Liver (tissue), 9 donors: ENCODE results near the gene BCL3. TPM values are rescaled to one million over a fixed set of nuclear protein-coding genes. Genes with fewer than 3 reads are reported as not detected.

ENCODE experiments used
- DNase-seq: peaks from one replicate; pipeline ENCODE4 v3.0.0-alpha.2; 2017; ENCODE audit warnings: low spot score
- H3K27ac ChIP-seq, 2 donors: one replicate each; pipeline ENCODE4 v1.7.0; 2013; ENCODE audit warnings: inconsistent platforms in 2 of 2, low read length in 2 of 2, control low read depth in 1 of 2, low read depth in 1 of 2, mild to moderate bottlenecking in 1 of 2
- H3K27me3 ChIP-seq, 4 donors: one replicate each; pipeline versions ENCODE4 v1.6.1 to v1.7.0; 2013; ENCODE audit warnings: low read length in 3 of 4, inconsistent platforms in 1 of 4, mild to moderate bottlenecking in 1 of 4, moderate library complexity in 1 of 4; ENCODE audit not compliant: control insufficient read depth in 4 of 4, insufficient read depth in 4 of 4
- H3K36me3 ChIP-seq, 4 donors: one replicate each; pipeline versions ENCODE4 v1.6.1 to v1.7.0; 2013; ENCODE audit warnings: low read length in 3 of 4, mild to moderate bottlenecking in 3 of 4, low read depth in 1 of 4, moderate library complexity in 1 of 4; ENCODE audit not compliant: control insufficient read depth in 4 of 4, insufficient read depth in 3 of 4
- H3K4me1 ChIP-seq, 4 donors: one replicate each; pipeline versions ENCODE4 v1.6.1 to v1.7.0; 2013; ENCODE audit warnings: low read length in 3 of 4, mild to moderate bottlenecking in 3 of 4, moderate library complexity in 1 of 4; ENCODE audit not compliant: control insufficient read depth in 4 of 4, insufficient read depth in 4 of 4
- H3K4me3 ChIP-seq, 3 donors: one replicate each; pipeline versions ENCODE4 v1.6.1 to v1.7.0; 2013; ENCODE audit warnings: low read length in 3 of 3, control low read depth in 1 of 3, low read depth in 1 of 3, mild to moderate bottlenecking in 1 of 3
- H3K9ac ChIP-seq, 2 donors: one replicate each; pipeline ENCODE4 v1.7.0; 2013; ENCODE audit warnings: low read length in 2 of 2, mild to moderate bottlenecking in 2 of 2, moderate library complexity in 2 of 2, control low read depth in 1 of 2, low read depth in 1 of 2
- H3K9me3 ChIP-seq, 4 donors: one replicate each; pipeline versions ENCODE4 v1.6.1 to v1.7.0; 2013; ENCODE audit warnings: low read length in 3 of 4; ENCODE audit not compliant: control insufficient read depth in 4 of 4
- EGR1 ChIP-seq, 2 donors: IDR thresholded peaks; 2 replicates each; pipeline ENCODE4 v1.6.1; 2016 to 2018; ENCODE audit warnings: antibody characterized with exemption in 2 of 2, low read depth in 2 of 2
- FOXA1 ChIP-seq: IDR thresholded peaks from 2 replicates; pipeline ENCODE4 v1.6.1; 2016; ENCODE audit warnings: antibody characterized with exemption
- FOXA2 ChIP-seq: IDR thresholded peaks from 2 replicates; pipeline ENCODE4 v1.6.1; 2016; ENCODE audit warnings: antibody characterized with exemption
- GABPA ChIP-seq, 2 donors: IDR thresholded peaks in 1 of 2; conservative IDR thresholded peaks in 1 of 2; 2 replicates each; pipeline ENCODE4 v1.6.1; 2016; ENCODE audit warnings: antibody characterized with exemption in 2 of 2, mild to moderate bottlenecking in 1 of 2, moderate library complexity in 1 of 2
- HNF4A ChIP-seq, 2 donors: conservative IDR thresholded peaks; 2 replicates each; pipeline ENCODE4 v1.6.1; 2016; ENCODE audit warnings: antibody characterized with exemption in 2 of 2, mild to moderate bottlenecking in 2 of 2
- HNF4G ChIP-seq: IDR thresholded peaks from 2 replicates; pipeline ENCODE4 v1.6.1; 2016; ENCODE audit warnings: antibody characterized with exemption
- JUND ChIP-seq, 2 donors: IDR thresholded peaks; 2 replicates each; pipeline ENCODE4 v1.6.1; 2016; ENCODE audit warnings: antibody characterized with exemption in 2 of 2
- NR2F2 ChIP-seq: IDR thresholded peaks from 2 replicates; pipeline ENCODE4 v1.6.1; 2016; ENCODE audit warnings: antibody characterized with exemption
- RAD21 ChIP-seq, 2 donors: IDR thresholded peaks; 2 replicates each; pipeline ENCODE4 v1.6.1; 2016; ENCODE audit warnings: antibody characterized with exemption in 2 of 2, mild to moderate bottlenecking in 2 of 2
- RXRA ChIP-seq, 2 donors: IDR thresholded peaks; 2 replicates each; pipeline ENCODE4 v1.6.1; 2017 to 2018; ENCODE audit warnings: antibody characterized with exemption in 2 of 2, mild to moderate bottlenecking in 1 of 2
- SP1 ChIP-seq: IDR thresholded peaks from 2 replicates; pipeline ENCODE4 v1.6.1; 2018; ENCODE audit warnings: antibody characterized with exemption, mild to moderate bottlenecking
- TAF1 ChIP-seq: conservative IDR thresholded peaks from 2 replicates; pipeline ENCODE4 v1.6.1; 2016; ENCODE audit warnings: antibody characterized with exemption, mild to moderate bottlenecking
- YY1 ChIP-seq: IDR thresholded peaks from 2 replicates; pipeline ENCODE4 v1.6.1; 2016; ENCODE audit warnings: antibody characterized with exemption, mild to moderate bottlenecking
- WGBS: extraction: QIAGEN DNeasy Blood & Tissue Kit; methylation state at CpG from one replicate; pipeline ENCODE4 v1.1.7; 2013; 5-methylcytosine and 5-hydroxymethylcytosine counted together
- polyA plus RNA-seq, 2 donors: library from polyadenylated mRNA; stranded (reverse) in 1 of 2; unstranded in 1 of 2; fragments of 200-250 nt in 1 of 2; fragments of >200 nt in 1 of 2; fragmentation: Nextera tagmentation in 1 of 2; extraction: Ambion mirVana in 1 of 2; gene quantifications; one replicate each; pipeline versions ENCODE4 v1.2.1 to v1.2.3, GENCODE V29; 2013 to 2015
- total RNA-seq, 2 donors: library from RNA; depleted of rRNA; stranded (reverse); fragments of >200 nt; gene quantifications; one replicate each; pipeline ENCODE4 v1.2.3, GENCODE V29; 2014
- TF ChIP-seq, protein P1 (sequence below): IDR thresholded peaks from 2 replicates; pipeline ENCODE4 v1.6.1; 2016; ENCODE audit warnings: antibody characterized with exemption
- TF ChIP-seq, protein P2 (sequence below): IDR thresholded peaks from 2 replicates; pipeline ENCODE4 v1.6.1; 2016; ENCODE audit warnings: antibody characterized with exemption
- TF ChIP-seq, protein P3 (sequence below): IDR thresholded peaks from 2 replicates; pipeline ENCODE4 v1.6.1; 2016; ENCODE audit warnings: antibody characterized with exemption
- TF ChIP-seq, protein P4 (sequence below): fragments of 150-350 bp; IDR thresholded peaks from 2 replicates; pipeline ENCODE4 v1.5.1; 2017; ENCODE audit warnings: improper control_type of control experiment, low read depth, low read length; ENCODE audit not compliant: missing input control
- TF ChIP-seq, protein P5 (sequence below): IDR thresholded peaks from 2 replicates; pipeline ENCODE4 v1.6.1; 2016; ENCODE audit warnings: antibody characterized with exemption, mild to moderate bottlenecking
- donor health status: healthy.
- donor health status: healthy.
- donor health status: healthy.
- donor health status: healthy.
- donor health status: healthy.

Gene BCL3
- total and polyA plus RNA-seq, 4 donors: 4.5 to 63.6 (median 19.7) TPM

DNA sequence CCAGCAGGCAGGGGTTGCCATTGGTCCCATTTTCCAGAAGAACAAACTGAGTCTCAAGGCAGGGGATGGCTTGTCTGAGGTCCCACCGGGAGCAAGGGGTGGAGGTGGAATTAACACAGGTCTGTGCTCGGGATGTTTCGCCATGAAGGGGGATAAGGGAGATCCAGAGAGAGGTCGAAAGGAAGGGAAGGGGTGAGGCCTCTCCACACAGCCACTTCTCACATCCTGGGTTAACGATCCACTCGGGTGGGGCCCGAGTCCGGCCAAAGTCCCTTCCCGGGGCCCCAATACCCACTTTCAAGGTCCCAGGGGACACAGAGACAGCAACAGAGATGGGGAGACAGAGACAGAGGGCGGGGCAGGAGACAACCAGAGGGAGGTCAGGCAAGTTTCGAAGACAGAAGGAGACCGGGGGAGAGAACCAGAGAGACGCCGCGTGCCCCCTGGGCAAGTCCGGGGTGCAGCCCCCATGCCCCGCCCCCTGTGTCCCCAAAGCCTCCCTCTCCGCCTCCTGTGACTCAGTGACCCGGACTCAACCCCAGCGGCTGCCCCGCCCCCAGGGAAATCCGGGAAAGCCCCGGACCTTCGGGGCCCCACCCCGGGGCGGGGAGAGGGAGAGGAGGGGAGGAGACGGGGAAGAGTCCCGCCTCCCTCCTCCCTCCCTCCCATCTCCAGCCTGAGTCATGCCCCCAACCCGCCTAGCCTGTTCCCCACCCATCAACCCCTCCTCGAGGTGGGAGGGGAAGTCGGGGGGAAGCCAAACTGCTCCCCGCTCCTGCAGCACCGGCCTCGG, 1.4 kb upstream of the BCL3 start:
- Histone ChIP-seq H3K36me3 (peaks cover 0 to 12% (median 5%) of the 10 kb centered on the region in 4 donors), H3K9ac (peak overlapping the region; percentile 64 to 94), H3K27ac (peak overlapping the region; percentile 94 to 99), H3K9me3 (no peaks in the 10 kb centered on the region), H3K27me3 (no peaks in the 10 kb centered on the region), H3K4me1 (peaks cover 24 to 66% (median 45%) of the 10 kb centered on the region in 4 donors), H3K4me3 (peak overlapping the region; percentile 74 to 93 (median 83))
- DNase-seq: peak; percentile 79
- 8% methylated on average over 33 of the region's 34 CpGs for WGBS
- TF ChIP-seq NR2F2 (peak; percentile 68), FOXA2 (no peak), SP1 (peak; percentile 83), JUND (IDR thresholded peaks at IDR 0.05) (peak; percentile 75 to 86), EGR1 (IDR thresholded peaks at IDR 0.05; ENCODE audit: low read depth in 2 of 2) (peak in 1 of 2 donors; percentile 59), TAF1 (no peak), RAD21 (IDR thresholded peaks at IDR 0.05) (peak; percentile 18 to 19), HNF4A (conservative IDR thresholded peaks at IDR 0.05) (peak; percentile 63 to 65), RXRA (IDR thresholded peaks at IDR 0.05) (peak; percentile 92 to 94), HNF4G (peak; percentile 15), GABPA (IDR thresholded peaks at IDR 0.05 in 1 of 2, conservative IDR thresholded peaks at IDR 0.05 in 1 of 2) (peak in 1 of 2 donors; percentile 39), YY1 (peak; percentile 23), FOXA1 (no peak)
- TF ChIP-seq, protein P1, sequence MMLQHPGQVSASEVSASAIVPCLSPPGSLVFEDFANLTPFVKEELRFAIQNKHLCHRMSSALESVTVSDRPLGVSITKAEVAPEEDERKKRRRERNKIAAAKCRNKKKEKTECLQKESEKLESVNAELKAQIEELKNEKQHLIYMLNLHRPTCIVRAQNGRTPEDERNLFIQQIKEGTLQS: peak; percentile 28
- TF ChIP-seq, protein P2, sequence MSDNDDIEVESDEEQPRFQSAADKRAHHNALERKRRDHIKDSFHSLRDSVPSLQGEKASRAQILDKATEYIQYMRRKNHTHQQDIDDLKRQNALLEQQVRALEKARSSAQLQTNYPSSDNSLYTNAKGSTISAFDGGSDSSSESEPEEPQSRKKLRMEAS: peak; percentile 54
- TF ChIP-seq, protein P3, sequence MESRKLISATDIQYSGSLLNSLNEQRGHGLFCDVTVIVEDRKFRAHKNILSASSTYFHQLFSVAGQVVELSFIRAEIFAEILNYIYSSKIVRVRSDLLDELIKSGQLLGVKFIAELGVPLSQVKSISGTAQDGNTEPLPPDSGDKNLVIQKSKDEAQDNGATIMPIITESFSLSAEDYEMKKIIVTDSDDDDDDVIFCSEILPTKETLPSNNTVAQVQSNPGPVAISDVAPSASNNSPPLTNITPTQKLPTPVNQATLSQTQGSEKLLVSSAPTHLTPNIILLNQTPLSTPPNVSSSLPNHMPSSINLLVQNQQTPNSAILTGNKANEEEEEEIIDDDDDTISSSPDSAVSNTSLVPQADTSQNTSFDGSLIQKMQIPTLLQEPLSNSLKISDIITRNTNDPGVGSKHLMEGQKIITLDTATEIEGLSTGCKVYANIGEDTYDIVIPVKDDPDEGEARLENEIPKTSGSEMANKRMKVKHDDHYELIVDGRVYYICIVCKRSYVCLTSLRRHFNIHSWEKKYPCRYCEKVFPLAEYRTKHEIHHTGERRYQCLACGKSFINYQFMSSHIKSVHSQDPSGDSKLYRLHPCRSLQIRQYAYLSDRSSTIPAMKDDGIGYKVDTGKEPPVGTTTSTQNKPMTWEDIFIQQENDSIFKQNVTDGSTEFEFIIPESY: peak; percentile 28
- TF ChIP-seq, protein P4, sequence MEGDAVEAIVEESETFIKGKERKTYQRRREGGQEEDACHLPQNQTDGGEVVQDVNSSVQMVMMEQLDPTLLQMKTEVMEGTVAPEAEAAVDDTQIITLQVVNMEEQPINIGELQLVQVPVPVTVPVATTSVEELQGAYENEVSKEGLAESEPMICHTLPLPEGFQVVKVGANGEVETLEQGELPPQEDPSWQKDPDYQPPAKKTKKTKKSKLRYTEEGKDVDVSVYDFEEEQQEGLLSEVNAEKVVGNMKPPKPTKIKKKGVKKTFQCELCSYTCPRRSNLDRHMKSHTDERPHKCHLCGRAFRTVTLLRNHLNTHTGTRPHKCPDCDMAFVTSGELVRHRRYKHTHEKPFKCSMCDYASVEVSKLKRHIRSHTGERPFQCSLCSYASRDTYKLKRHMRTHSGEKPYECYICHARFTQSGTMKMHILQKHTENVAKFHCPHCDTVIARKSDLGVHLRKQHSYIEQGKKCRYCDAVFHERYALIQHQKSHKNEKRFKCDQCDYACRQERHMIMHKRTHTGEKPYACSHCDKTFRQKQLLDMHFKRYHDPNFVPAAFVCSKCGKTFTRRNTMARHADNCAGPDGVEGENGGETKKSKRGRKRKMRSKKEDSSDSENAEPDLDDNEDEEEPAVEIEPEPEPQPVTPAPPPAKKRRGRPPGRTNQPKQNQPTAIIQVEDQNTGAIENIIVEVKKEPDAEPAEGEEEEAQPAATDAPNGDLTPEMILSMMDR: no peak
- TF ChIP-seq, protein P5, sequence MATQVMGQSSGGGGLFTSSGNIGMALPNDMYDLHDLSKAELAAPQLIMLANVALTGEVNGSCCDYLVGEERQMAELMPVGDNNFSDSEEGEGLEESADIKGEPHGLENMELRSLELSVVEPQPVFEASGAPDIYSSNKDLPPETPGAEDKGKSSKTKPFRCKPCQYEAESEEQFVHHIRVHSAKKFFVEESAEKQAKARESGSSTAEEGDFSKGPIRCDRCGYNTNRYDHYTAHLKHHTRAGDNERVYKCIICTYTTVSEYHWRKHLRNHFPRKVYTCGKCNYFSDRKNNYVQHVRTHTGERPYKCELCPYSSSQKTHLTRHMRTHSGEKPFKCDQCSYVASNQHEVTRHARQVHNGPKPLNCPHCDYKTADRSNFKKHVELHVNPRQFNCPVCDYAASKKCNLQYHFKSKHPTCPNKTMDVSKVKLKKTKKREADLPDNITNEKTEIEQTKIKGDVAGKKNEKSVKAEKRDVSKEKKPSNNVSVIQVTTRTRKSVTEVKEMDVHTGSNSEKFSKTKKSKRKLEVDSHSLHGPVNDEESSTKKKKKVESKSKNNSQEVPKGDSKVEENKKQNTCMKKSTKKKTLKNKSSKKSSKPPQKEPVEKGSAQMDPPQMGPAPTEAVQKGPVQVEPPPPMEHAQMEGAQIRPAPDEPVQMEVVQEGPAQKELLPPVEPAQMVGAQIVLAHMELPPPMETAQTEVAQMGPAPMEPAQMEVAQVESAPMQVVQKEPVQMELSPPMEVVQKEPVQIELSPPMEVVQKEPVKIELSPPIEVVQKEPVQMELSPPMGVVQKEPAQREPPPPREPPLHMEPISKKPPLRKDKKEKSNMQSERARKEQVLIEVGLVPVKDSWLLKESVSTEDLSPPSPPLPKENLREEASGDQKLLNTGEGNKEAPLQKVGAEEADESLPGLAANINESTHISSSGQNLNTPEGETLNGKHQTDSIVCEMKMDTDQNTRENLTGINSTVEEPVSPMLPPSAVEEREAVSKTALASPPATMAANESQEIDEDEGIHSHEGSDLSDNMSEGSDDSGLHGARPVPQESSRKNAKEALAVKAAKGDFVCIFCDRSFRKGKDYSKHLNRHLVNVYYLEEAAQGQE: peak; percentile 70
